Breast epithelium (tissue), 3 donors: ENCODE measurements around the gene ARID4B.

Experiments used
- CTCF ChIP-seq, 3 donors: fragments of 450-650 bp; IDR thresholded peaks; one replicate each; pipeline ENCODE4 v1.5.1; 2016 to 2017; ENCODE audit warnings: antibody characterized with exemption in 3 of 3, mild to moderate bottlenecking in 3 of 3, moderate library complexity in 3 of 3
- POLR2A ChIP-seq: fragments of 450-650 bp; IDR thresholded peaks from one replicate; pipeline ENCODE4 v1.6.1; 2016; ENCODE audit warnings: antibody characterized with exemption, mild to moderate bottlenecking, moderate library complexity
- POLR2AphosphoS5 ChIP-seq, 3 donors: sonication (generic); formaldehyde crosslinking; IDR thresholded peaks; one replicate each; pipeline ENCODE4 v1.6.1; 2017; ENCODE audit warnings: antibody characterized with exemption in 3 of 3

DNA sequence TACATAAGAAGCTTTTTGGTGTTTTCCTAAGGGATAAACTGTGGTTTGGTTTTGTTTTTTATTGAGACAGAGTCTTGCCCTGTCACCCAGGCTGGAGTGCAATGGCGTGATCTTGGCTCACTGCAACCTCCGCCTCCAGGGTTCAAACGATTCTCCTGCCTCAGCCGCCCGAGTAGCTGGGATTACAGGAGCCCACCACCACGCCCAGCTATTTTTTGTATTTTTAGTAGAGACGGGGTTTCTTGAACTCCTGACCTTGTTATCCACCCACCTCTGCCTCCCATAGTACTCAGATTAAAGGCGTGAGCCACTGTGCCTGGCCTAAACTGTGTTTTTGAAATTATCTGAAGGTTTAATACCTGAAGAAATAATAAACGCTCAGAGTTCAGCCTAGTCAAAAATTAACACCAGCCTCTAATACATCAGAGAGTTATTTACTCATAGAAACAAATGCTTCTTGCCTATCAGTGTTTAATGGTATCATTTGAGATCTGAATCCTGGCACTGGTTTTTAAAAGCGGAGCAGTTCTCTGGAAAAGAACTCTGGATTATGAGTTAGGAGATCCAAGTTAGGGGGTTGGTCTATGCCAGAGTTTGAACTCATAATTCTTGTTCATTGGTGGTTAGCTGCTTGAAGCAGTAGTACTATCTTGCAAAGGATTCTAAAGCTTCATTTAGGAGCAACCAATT, 28.7 kb downstream of the ARID4B start:
- TF ChIP-seq CTCF (IDR thresholded peaks at IDR 0.05), result no peak
- TF ChIP-seq POLR2A, result no peak
- TF ChIP-seq POLR2AphosphoS5 (IDR thresholded peaks at IDR 0.05), result no peak
